HG03457 (cell line): ENCODE data around the gene EME2.

Source experiments
- ATAC-seq: cut with Tn5 transposase; IDR thresholded peaks from one replicate; pipeline ENCODE4 v1.9.1; 2021; ENCODE audit warnings: moderate number of reproducible peaks; ENCODE audit not compliant: unreplicated experiment

Gene EME2

GRCh38 chr16:1745181-1745899 is 27.3 kb upstream of the EME2 start:
- ATAC-seq: no peak

- ATAC-seq: no peak
Measured at GRCh38 chr16:1745900-1746692, 26.5 kb upstream of the EME2 start.

GRCh38 chr16:1746693-1747195 is 25.9 kb upstream of the EME2 start:
- no peak for ATAC-seq

GRCh38 chr16:1747934-1748333 is 24.7 kb upstream of the EME2 start:
- no peak for ATAC-seq

- ATAC-seq: no peak
Measured at GRCh38 chr16:1749152-1750117, 23.2 kb upstream of the EME2 start.

GRCh38 chr16:1751946-1752345 is 20.7 kb upstream of the EME2 start:
- ATAC-seq: no peak

- ATAC-seq: no peak
Measured at GRCh38 chr16:1752853-1753252, 19.8 kb upstream of the EME2 start.

- ATAC-seq: no peak
Measured at GRCh38 chr16:1754204-1754603, 18.4 kb upstream of the EME2 start.

GRCh38 chr16:1757714-1758461 is 14.7 kb upstream of the EME2 start:
- no peak for ATAC-seq

GRCh38 chr16:1758923-1759322 is 13.7 kb upstream of the EME2 start:
- no peak for ATAC-seq

- ATAC-seq: no peak
Measured at GRCh38 chr16:1759511-1759910, 13.1 kb upstream of the EME2 start.

GRCh38 chr16:1760911-1761310 is 11.7 kb upstream of the EME2 start:
- ATAC-seq: no peak

GRCh38 chr16:1761751-1762150 is 10.9 kb upstream of the EME2 start:
- no peak for ATAC-seq

GRCh38 chr16:1762196-1762878 is 10.3 kb upstream of the EME2 start:
- no peak for ATAC-seq

- no peak for ATAC-seq
Measured at GRCh38 chr16:1762879-1763520, 9.6 kb upstream of the EME2 start.

- no peak for ATAC-seq
Measured at GRCh38 chr16:1763521-1764511, 8.8 kb upstream of the EME2 start.

GRCh38 chr16:1764971-1765370 is 7.6 kb upstream of the EME2 start:
- ATAC-seq: no peak

- ATAC-seq: no peak
Measured at GRCh38 chr16:1765826-1766225, 6.8 kb upstream of the EME2 start.
